ENCODE data around the gene PSG6. TPM values are rescaled to one million over a fixed set of nuclear protein-coding genes. Genes with fewer than 3 reads are reported as not detected.
"Not testable (repeated sequence)": the region's sequence is repeated elsewhere in the genome, so short reads cannot be mapped to it uniquely, and the experiment has no call there.

The PSG6 gene
- total RNA-seq, 1 experiment from 2014 or later: not detected

DNA sequence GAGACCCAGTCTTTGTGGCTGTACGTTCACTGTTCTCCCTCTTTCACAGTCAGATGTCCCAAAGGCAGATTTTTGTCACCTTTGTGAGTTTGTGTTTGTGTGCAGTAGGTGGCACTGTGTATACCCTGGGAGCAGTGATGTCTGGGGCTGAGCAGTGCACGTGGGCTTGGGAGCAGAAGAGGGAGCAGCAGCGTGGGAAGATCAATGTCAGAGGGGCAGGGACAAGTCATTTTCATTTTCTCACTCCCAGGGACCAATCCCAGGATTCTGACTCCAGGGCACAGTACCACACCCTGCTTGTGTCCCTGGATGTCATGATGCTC lies 2.0 kb upstream of the PSG6 start:
- DNase-seq: no peak
- Histone ChIP-seq H3K4me1 (no peaks in the 10 kb centered on the region), H3K9me3 (replicated peaks) (no peaks in the 10 kb centered on the region), H3K36me3 (no peaks in the 10 kb centered on the region), H3K27ac (no peak overlapping the region), H3K4me3 (no peak overlapping the region), H3K27me3 (no peaks in the 10 kb centered on the region)

GRCh38 chr19:42919070-42919756 lies 1.5 kb upstream of the PSG6 start:
- H3K9me3 ChIP-seq (replicated peaks); H3K36me3 ChIP-seq; H3K27me3 ChIP-seq; H3K4me1 ChIP-seq; H3K27ac ChIP-seq; H3K4me3 ChIP-seq: not testable (repeated sequence)
- peak in 1 of 2 experiments; percentile 17 for DNase-seq

DNA sequence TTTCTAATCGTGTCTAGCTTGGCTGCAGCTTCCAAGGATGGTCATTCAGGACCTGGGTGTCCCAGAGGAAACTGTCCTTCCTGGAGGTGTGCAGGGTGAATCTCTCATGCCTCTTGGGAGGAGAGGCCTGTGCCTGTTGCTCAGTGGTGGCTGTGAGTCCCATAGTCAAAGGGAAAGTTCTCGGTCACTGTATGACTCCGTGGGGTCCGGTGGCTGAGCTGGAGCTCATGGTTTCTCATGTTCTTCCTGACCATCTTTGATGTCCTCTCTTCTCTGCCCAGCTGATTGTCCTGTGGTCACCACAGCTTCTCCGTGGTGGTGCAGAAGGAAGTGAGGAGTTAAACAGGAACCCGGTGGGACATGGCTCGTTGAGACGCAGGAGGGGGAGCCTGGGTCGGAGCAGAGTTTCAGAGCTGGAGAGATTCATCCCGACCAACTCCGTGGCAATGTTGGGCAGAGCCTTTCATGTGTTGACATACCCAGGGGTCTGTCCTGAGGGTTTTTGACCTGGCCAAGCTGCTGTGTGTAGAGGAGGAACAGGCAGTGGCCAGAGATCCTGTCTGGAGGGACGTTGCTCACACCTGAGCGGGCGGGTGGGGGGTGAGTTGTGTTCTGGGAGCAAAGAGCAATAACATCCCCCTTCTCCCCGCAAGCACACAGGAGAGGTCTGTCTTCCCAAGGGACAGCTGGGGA lies 829 bp upstream of the PSG6 start:
- not testable (repeated sequence) for H3K27me3 ChIP-seq; H3K4me1 ChIP-seq; DNase-seq; H3K4me3 ChIP-seq; H3K9me3 ChIP-seq (replicated peaks); H3K27ac ChIP-seq; H3K36me3 ChIP-seq

GRCh38 chr19:42916931-42917330 lies 763 bp downstream of the PSG6 start:
- DNase-seq: not testable (repeated sequence)

GRCh38 chr19:42913516-42913915 lies 4.2 kb downstream of the PSG6 start:
- H3K9me3 ChIP-seq (replicated peaks); H3K36me3 ChIP-seq; H3K27me3 ChIP-seq; H3K4me1 ChIP-seq; H3K4me3 ChIP-seq; DNase-seq; H3K27ac ChIP-seq: not testable (repeated sequence)

More at GRCh38 chr19:42916931-42917330, 763 bp downstream of the PSG6 start:
- not testable (repeated sequence) for H3K27ac ChIP-seq; H3K9me3 ChIP-seq (replicated peaks); H3K4me3 ChIP-seq; H3K36me3 ChIP-seq; H3K27me3 ChIP-seq; H3K4me1 ChIP-seq

GRCh38 chr19:42912941-42913340 lies 4.8 kb downstream of the PSG6 start:
- H3K27me3 ChIP-seq; DNase-seq; H3K27ac ChIP-seq; H3K9me3 ChIP-seq (replicated peaks); H3K4me1 ChIP-seq; H3K4me3 ChIP-seq; H3K36me3 ChIP-seq: not testable (repeated sequence)

DNA sequence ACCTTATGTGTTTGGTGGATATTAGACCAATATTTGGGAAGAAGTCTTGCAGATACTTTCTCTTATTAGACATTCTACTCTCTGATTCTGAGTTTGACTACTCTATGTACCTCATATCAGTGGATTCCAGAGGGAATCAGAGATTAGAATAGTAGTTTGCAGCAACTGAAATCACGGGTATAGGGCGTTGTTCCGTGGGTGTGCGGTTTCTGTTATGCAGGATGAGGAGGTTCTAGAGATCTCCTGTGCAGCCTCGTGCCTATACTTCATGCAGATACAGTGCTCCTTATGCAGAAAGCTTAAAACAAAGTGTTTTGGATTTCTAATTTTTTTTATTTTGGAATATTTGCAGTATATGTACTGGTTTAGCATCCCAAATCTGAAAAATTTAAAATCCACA lies 6.0 kb downstream of the PSG6 start:
- H3K27me3 ChIP-seq; H3K36me3 ChIP-seq; DNase-seq; H3K27ac ChIP-seq; H3K4me1 ChIP-seq; H3K4me3 ChIP-seq; H3K9me3 ChIP-seq (replicated peaks): not testable (repeated sequence)

DNA sequence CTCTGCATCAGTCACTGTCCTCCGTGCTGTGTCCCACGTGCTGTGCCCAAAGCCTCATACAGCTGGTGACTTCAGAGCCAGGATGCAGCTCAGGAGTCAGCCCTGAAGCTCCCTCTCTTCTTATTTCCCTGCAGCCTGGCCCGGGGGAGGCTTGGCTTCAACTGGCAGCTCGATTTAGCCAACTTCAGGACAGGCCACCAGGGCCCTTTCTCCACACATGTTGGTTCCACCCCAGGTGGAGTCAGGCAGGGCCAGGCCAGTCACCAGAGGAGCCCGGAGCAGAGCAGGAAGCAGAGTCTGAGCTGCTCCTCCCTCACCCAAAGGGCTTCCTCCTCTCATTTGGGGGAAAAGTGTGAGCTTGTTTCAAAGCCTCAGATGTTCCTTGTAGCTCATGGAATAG lies 11.5 kb downstream of the PSG6 start:
- not testable (repeated sequence) for H3K36me3 ChIP-seq; H3K4me1 ChIP-seq; DNase-seq; H3K9me3 ChIP-seq (replicated peaks); H3K27me3 ChIP-seq; H3K4me3 ChIP-seq; H3K27ac ChIP-seq

GRCh38 chr19:42900561-42900960 lies 17.1 kb downstream of the PSG6 start:
- not testable (repeated sequence) for H3K4me3 ChIP-seq; H3K9me3 ChIP-seq (replicated peaks); H3K27me3 ChIP-seq; H3K4me1 ChIP-seq; DNase-seq; H3K36me3 ChIP-seq; H3K27ac ChIP-seq

- H3K36me3 ChIP-seq; H3K27me3 ChIP-seq; DNase-seq; H3K27ac ChIP-seq; H3K9me3 ChIP-seq (replicated peaks); H3K4me1 ChIP-seq; H3K4me3 ChIP-seq: not testable (repeated sequence)
Measured at GRCh38 chr19:42899674-42900073, 18.0 kb downstream of the PSG6 start.

- not testable (repeated sequence) for H3K4me1 ChIP-seq; H3K4me3 ChIP-seq; DNase-seq; H3K9me3 ChIP-seq (replicated peaks); H3K36me3 ChIP-seq; H3K27ac ChIP-seq; H3K27me3 ChIP-seq
Measured at GRCh38 chr19:42899110-42899509, 18.6 kb downstream of the PSG6 start.

- H3K9me3 ChIP-seq (replicated peaks); H3K27ac ChIP-seq; H3K27me3 ChIP-seq; H3K4me1 ChIP-seq; H3K4me3 ChIP-seq; H3K36me3 ChIP-seq; DNase-seq: not testable (repeated sequence)
Measured at GRCh38 chr19:42898656-42899055, 19.0 kb downstream of the PSG6 start.

GRCh38 chr19:42897729-42898128 lies 20.0 kb downstream of the PSG6 start:
- H3K4me1 ChIP-seq; H3K27me3 ChIP-seq; H3K9me3 ChIP-seq (replicated peaks); H3K36me3 ChIP-seq; H3K27ac ChIP-seq; H3K4me3 ChIP-seq; DNase-seq: not testable (repeated sequence)

- not testable (repeated sequence) for H3K36me3 ChIP-seq; H3K27me3 ChIP-seq; H3K9me3 ChIP-seq (replicated peaks); H3K27ac ChIP-seq; H3K4me1 ChIP-seq; H3K4me3 ChIP-seq; DNase-seq
Measured at GRCh38 chr19:42890446-42890845, 27.2 kb downstream of the PSG6 start.

- H3K27ac ChIP-seq: not testable (repeated sequence)
Measured at GRCh38 chr19:42887876-42888445, 29.7 kb downstream of the PSG6 start.

GRCh38 chr19:42882730-42883129 lies 35.0 kb downstream of the PSG6 start:
- not testable (repeated sequence) for H3K27ac ChIP-seq; H3K9me3 ChIP-seq (replicated peaks)

More at GRCh38 chr19:42887876-42888445, 29.7 kb downstream of the PSG6 start:
- not testable (repeated sequence) for DNase-seq; H3K9me3 ChIP-seq (replicated peaks); H3K27me3 ChIP-seq; H3K36me3 ChIP-seq; H3K4me1 ChIP-seq; H3K4me3 ChIP-seq

More at GRCh38 chr19:42882730-42883129, 35.0 kb downstream of the PSG6 start:
- H3K4me3 ChIP-seq, H3K4me1 ChIP-seq, DNase-seq, H3K36me3 ChIP-seq, H3K27me3 ChIP-seq: not testable (repeated sequence)

Data from SJCRH30 (cell line).